SKM-1 treated with dmso at 0.1 percent for 144 hours (cell line): ENCODE data around the gene THRA.

Experiments used
- DNase-seq: peaks from one replicate; lab custom pipeline; 2025; ENCODE audit not compliant: unreplicated experiment; lab: John Stamatoyannopoulos, UW

Gene THRA

GRCh38 chr17:40098846-40099618 lies 36.3 kb downstream of the THRA start:
- peak; percentile 94 for DNase-seq

- DNase-seq: peak; percentile 22
Measured at GRCh38 chr17:40099619-40100418, 37.1 kb downstream of the THRA start.

- DNase-seq: no peak
Measured at GRCh38 chr17:40100419-40100668, 37.6 kb downstream of the THRA start, which contains the start of gene NR1D1. Gene NR1D1, minus strand, starts transcription at chr17:40100589. Its CDS starts 495 bp downstream, at chr17:40100094.

GRCh38 chr17:40100669-40101366 lies 38.1 kb downstream of the THRA start:
- peak; percentile 94 for DNase-seq

- no peak for DNase-seq
Measured at GRCh38 chr17:40101367-40102210, 38.8 kb downstream of the THRA start.

GRCh38 chr17:40103071-40103661 lies 40.4 kb downstream of the THRA start:
- DNase-seq: no peak

- no peak for DNase-seq
Measured at GRCh38 chr17:40103688-40104087, 40.9 kb downstream of the THRA start.

- no peak for DNase-seq
Measured at GRCh38 chr17:40104594-40105486, 42.1 kb downstream of the THRA start.

GRCh38 chr17:40105861-40106759 lies 43.3 kb downstream of the THRA start:
- no peak for DNase-seq

GRCh38 chr17:40106760-40107521 lies 44.2 kb downstream of the THRA start:
- no peak for DNase-seq

- DNase-seq: peak; percentile 88
Measured at GRCh38 chr17:40107522-40108174, 44.9 kb downstream of the THRA start.

- peak; percentile 19 for DNase-seq
Measured at GRCh38 chr17:40108970-40109824, 46.4 kb downstream of the THRA start.

- no peak for DNase-seq
Measured at GRCh38 chr17:40110026-40110845, 47.5 kb downstream of the THRA start.

GRCh38 chr17:40111221-40112128 lies 48.7 kb downstream of the THRA start:
- peak; percentile 89 for DNase-seq
